ENCODE data around the gene SSRP1.

Gene SSRP1

DNA sequence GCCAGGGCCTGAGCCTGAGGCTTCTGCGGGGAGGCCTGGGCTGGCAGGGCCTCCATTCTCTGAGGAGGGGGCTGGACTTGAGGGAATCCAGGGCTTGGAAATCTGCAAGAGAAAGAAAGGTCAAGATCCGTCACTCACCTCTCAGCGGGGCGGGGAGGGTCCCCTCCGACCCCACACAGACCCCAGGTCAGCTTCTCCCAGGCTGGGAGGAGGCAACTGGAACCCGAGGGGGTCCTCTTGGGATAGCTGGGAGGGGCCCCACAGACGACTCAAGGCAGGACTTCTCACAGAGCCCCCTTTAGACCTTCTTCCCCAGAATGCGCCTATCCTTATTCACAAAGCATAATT lies 21.9 kb downstream of the SSRP1 start:
- DNase-seq: no peak

DNA sequence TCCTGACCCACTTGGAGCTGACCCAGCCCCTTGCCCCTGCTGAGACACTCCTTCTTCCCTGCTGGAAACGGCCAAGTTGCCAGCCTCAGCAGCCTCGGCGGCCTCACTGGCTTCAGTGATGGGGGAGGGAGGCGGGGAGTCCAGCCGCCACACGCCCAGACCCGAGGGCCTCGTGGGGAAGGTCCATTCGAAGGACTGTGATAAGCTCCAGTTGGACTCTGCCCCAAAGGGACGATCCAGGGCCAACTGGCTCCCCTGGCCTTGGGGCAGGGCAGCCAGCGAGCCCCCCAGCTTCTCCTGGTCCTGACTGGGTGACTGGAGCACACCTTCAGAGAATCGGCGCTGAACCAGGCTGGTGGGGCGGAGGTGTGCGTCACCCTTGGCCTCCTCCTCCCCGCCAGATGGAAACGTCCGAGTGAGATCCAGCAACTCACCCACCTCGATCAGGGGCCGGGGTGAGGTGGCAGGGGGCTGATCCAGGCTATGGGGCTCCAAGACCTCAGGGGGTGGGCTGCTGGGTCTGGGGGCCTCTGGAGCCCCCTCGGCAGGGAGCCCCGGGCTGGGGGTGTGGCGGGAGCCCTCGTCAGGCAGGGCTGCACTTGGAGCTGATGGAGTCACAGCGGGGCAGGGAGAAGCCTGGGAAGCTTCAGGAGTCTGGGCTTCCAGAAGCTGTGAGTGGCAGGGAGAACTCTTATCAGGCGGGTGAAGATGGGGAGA lies 22.5 kb downstream of the SSRP1 start:
- DNase-seq: no peak

DNA sequence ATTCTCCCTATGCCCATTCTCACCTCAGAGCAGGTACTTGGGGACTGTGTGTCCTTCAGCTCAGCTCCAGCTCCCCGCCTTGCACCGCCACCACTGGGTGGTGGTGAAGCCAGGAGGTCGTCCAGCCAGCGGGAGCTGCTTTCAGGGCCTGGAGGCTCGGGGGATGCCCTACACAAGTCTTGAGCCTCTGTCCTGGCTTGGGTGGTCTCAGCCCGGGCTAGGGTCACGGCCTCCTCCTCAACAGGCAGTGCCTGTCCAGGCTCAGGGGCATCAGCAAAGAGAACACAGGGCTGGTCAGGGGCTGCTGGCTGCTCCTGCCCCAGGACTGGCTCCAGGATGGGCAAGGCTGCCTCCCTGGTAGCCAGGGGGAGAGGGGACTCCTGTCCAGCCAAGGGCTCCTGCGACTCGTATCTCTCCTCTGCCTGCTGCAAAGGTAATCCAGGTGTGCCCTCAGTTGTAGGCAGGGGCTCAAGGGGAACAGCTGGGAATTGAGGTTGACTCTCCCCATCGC lies 23.1 kb downstream of the SSRP1 start:
- DNase-seq: no peak

DNA sequence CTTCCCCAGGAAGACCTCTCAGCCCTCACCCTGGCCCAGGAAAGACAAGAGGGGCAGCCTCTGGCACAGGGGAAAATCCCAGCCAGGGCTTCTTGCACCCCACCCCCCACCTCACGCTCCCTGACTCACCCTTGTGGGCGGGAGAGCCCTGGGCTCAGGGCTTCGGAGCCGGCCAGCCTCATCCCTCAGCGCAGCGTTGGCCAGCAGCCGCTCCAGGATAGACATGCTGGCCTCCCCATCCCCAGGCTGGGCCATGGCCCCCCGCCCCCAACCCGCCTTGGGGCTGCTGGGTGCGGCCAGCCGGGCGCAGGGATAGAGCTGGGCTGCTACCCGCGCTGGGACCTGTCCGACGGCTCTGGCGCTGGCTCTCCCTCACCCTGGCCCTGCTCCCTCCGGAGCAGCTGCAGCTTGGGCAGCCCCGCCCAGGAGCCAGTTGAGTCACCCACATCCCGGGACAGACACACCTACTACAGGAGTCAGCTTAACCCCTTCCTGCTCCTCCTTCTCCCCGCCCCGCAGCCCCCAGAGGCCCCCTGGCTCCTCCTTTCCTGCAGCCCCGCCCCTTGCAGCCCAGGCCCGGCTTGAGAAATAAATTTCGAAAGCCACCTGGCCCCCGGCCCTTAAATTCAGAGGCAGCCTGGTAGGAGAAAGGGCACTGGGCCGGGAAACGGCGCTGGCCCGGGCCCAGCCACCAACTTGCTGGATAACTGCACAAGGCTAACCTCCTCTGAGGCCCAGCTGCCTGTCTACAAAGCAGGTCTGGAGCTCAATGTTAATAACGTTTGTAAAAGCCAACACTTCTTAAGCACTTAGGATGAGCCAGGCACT lies 24.4 kb downstream of the SSRP1 start:
- peak; percentile 97 for DNase-seq

DNA sequence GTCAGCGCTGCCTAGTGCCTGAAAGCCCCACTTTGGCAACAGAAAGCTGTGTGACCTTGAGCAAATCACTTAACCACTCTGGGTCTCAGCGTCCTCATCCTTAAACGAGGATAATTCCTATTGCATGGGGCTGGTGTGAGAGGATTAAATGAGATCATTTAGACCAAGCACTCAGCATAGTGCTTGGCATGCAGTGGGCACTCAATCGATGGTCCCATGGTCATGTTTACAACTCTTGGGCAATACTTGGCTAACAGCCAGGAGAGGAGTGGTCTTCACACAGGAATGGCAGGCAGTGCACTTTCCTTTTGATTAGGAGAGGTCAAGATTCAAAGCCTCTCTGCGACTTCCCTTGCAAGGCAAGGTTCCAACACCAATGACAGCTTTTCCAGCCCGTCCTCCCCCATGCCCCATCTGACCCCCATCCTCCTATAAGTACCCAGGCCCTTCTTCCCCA lies 25.0 kb downstream of the SSRP1 start:
- DNase-seq: no peak

DNA sequence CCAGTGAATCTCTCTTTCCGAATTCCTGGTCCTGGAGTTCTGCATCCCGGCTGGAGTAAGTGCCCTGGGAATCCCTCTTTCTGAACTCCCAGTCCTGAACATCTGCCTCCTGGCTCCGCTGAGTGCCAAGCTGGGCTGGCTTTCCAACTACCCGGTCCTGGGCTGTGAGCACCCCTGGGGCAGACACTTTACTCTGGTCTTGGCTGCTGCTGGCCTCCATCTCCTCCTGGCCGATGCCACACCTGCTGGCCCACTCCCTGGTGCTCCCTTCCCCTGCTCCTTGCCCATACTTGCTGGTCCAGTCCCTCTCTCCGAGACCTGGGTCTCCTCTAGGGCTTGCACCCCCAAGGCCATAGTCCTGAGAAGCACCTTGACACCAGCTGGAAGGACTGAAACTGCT lies 25.6 kb downstream of the SSRP1 start:
- no peak for DNase-seq

DNA sequence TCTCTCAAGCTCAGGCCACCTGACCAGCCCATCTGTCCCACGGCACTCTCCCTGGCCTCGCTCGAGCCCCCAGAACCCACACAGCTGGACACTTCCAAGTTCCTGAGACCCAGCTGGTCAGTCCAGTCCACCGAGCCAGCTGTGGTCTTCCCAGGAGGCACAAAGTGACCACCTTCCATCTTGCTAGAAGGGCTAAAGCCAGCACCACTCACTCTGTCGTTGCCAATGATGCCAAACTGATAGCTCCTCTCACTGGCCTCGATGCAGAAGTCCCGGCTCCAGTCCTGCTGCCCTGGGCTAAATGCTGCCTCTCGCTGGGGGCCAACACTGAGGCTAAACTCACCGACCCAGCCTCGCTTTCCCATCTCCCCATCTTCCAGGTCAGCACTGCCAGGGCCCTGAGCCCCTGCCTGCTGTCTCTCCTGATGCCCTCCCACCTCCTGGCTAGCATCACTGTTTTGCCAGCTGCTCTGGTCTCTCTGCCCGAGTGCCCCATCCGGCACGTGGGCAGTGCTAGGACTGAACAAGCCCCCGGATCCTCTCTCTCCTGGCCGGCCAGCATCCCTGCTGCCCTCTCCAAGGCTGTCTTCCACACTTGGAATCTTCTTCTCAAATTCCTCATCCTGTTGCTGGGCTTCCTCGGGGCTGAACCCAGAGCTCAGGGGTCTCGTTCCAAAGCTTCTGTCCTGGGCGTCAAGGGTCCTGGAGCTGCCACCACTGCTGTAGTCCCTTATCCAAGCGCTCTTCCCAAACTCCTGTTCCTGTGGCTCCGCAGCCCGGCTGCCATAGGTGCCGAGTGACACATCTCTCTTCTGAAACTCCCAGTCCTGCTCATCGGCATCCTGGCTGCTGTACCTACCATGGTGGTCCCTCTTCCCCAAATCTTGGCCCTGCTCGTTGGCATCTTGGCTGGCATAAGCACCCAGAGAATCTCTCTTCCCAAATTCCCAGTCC lies 26.3 kb downstream of the SSRP1 start:
- DNase-seq: no peak

DNA sequence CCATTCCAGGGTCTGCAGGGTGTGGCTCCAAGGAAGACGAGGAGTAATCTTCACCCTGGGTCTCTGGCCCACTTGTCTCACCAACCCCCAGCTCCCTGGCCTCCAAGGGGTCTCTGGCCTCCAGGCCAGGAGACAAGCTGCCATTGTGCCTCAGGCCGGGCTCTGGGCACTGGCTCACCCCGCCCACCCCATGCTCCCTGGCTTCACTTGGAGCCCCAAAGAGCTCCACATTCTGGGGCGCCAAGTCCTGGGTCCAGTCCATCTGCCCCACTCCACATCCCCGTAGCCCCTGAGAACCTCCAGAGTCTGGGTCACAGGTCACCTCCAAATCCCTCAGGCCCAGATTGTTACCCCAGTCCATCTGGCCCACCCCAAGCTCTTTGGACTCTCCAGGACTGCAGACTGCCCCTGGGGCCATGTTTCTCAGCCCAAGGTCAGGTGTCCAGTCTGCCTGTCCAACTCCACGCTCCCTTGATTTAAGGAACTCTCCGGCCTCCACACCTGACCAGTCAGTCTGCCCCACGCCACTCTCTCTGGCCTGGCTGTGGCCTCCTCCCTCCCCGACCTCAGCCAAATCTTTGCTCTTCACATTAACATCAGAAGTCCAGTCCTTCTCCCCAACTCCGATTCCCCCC lies 27.1 kb downstream of the SSRP1 start:
- no peak for DNase-seq

DNA sequence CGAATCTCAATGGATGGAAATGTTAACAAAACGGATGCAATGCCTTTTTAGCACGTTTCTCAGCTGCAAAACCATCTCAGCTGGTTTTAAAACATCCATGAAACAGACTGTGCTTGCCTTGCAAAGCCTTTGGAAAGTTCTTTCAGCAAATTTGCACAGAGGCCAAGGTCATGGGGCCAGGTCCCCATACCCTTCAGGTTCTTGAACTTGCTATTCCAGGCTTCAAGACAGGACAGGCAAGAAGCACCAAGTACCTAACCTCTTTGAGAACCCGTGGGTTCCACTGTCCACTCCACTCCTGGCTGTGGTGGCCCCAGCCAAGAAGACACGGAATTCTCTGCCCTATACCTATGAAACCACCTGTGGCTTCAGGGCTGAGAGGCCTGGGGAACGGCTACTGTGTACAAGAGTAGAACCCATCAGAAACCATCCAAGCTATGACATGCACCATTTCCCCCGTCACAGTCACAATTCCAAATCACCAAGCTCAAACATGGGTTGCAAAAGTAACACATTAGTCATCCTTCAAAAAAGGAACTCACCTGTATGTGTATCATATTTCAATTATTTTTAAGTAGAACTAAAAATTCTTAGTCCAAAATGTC lies 27.9 kb downstream of the SSRP1 start:
- no peak for DNase-seq

DNA sequence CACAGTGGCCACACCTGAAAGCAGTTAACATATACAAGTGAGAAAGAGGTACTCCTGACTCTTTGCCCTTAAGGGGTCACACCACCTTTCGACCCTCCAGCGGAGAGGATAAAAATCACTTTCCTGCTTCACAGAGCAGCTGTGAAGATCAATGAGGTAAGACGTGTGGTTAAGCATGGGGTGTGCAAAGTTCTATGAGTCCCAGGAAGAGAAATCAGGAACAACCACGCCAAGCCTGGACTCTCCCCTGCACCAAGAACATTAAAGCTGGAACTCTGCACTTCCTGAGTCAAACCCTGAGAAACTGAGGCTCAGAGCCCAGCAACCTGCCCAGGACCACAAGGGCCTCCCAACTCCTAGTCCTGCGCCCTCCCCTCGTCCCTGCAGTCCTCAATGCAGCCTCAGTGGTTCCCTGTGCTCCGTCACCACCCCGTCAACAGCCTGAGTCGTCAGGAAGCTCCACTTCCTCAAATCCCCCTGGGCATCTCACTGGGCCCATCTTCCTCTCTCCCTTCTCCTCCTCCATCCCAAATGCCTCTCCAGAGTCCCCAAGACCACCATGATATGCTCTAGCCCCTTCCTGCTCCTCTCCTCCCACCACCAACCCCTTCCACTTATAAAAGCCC lies 28.6 kb downstream of the SSRP1 start:
- DNase-seq: no peak

DNA sequence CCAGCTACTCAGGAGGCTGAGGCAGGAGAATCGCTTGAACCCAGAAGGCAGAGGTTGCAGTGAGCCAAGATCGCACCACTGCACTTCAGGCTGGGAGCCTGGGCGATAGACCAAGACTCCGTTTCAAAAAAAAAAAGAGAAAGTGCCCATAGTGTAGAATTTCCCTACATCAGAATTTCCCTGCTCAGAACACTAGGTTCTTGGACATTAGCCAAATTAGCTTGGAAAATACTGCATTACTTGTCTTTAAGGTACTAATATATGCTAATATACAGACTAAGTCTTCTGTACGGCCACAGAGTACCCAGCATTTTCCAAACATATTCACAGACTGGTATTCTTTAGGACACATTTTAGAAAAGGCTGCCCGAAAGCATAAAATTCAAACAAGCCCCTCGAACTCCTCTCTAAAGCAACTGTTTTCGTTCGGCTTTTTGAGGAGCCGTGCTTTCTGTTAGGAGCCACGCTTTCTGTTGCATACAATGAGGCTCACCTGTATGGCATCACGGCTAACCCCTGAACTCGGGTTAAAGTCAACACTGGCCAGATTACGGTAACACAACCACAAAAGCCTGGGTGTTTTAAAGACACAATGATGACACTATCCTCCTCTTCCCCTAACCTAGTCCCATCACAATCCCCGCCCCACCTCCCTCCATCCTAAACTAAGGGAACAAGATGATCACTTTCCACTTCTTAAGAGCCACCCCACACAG lies 29.4 kb downstream of the SSRP1 start:
- DNase-seq: no peak

DNA sequence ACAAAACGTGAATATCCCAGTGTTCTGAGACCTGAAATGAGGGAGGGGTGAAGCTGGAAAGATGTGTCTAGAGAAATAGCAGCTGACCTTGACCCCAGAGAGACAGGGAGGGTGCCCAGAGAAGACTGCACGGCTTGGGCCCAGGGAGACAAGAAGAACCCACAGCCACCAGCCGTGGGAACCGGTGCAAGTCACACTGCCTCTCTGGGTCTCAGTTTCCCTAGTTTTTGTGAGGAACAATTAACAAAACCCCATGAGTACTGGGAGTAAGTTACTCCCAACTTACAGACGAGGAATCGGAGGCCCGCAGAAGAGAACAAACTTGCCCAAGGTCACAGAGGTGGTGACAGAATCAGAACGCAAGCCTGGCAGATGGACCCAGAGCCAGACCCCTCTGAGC lies 30.2 kb downstream of the SSRP1 start:
- no peak for DNase-seq

DNA sequence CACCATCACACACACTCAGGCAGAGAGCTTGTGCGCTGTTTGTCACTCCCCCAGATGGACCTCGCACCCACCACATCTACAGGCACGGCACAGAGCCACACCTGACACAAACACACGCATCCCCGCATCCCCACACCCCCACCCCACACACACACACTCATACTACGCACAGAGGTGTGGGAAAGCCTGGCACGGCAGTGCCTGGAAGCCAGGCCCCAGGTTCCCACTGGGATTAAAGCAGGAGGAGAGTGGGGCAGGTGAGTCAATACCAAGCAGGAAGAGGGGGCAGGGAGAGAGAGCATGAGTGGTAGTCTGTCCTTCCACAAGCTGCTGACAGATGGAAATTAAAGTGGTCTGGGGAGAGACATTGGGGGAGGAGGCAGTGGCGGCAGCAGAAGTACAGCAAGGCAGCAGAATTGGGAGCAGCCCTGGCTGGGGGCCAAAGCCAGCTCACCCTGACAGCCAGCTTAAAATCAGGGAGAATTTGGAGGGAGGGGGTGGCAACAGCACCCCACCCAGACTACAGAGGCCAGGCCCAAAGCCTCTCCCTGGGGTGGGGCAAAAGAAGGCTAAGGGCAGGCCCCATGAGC lies 31.6 kb downstream of the SSRP1 start:
- DNase-seq: no peak

DNA sequence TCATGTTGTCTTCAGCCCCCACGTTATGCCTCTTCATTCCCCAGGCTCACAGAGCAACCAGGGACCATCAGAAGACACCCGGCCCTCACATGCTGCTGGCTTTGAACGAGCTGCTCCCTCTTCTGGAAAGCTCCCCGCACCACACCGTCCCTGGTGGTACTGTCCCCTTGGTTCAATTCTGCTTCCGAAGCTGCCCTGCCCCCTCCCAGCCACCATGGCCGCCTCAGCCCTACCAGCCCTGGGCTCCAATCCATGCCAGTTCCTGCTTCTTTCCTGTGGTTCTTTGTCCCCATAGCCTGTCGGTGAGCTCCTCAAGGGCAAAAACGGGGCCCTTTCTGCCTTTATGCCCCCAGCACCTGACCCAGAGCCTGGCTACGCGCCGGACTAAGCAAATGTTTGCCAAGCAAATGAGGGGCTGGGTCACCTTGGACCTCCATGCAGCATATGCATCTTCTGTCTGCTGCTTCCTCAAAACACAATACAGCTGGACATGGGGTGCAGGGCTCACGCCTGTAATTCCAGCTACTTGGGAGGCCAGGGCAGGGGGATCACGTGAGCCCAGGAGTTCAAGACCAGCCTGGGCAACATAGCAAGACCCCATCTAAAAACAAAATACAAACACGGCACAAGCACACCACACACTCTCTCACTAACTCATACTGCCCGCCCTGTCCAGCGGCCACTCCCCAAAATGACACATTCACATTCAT lies 32.3 kb downstream of the SSRP1 start:
- DNase-seq: no peak

DNA sequence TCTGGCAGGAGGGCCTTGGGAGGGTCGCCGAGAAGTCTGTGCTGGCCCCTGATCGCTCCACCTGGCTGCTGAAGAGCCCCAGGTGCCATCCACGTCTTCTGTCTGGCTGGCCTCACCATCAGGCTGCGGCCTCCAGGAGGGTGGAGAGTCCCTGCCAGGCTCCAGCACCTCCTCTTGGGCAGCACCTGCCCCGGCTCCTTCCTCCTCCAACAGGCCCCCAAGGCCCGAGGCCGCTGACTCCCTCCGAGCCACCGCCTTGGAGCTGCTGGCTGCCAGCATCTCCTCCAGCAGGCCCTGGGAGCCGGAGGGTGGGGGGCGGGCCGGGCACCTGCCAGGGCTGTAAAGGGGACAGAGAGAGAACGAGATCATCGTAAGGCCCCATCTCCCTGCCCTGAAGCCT lies 33.2 kb downstream of the SSRP1 start:
- DNase-seq: no peak

DNA sequence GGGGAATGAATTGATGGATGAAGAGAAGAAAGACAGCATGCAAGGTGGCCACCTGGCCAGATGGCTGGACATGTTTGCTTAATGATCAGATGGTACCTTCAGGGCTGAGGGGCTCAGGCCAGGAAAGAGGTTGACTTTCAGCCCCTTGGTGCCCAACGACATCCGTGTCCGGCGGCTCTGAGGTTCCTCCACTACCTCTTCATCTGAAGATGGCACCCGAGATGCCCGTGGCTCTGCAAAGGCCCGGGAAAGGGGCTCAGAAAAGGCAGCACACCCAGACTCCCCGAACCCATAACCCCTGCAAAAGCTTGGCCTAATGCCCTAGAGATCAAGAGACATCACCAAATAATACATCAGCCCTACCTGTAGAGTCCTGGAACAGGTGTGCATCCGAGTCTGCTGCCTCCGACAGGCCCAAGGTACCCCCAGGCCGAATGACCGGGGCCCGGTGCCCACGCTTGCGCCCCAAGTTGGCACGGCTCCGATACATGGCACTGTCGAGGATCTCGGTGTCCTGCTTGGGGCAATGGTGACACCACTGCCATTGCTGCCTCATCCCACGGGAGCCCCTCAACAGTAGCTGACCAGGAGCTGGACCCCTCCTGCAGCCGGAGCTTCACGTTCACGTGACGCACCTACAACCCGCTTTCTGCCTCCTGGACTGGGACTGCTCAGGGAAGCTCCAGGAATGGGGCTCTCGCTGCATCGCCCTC lies 33.8 kb downstream of the SSRP1 start:
- no peak for DNase-seq

DNA sequence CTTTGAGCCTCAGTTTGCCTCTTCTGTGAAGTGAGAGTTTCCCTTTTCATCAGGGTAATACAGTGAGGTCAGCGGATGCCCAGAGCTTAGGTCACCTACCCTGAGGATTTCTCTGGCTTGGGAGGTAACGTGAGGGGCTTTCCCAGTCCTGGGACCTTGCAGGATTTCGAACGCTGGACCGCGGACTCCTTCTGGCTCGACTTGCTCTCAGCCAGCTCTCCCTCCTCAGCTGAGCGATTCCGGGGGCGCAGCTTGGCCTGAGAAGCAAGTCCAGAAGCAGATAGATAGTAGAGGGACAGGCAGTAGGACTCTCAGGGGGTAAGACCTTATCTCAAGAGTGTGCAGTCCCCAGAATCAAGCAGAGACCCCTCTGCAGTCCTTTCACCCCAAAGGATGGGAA lies 34.9 kb downstream of the SSRP1 start:
- DNase-seq: no peak

DNA sequence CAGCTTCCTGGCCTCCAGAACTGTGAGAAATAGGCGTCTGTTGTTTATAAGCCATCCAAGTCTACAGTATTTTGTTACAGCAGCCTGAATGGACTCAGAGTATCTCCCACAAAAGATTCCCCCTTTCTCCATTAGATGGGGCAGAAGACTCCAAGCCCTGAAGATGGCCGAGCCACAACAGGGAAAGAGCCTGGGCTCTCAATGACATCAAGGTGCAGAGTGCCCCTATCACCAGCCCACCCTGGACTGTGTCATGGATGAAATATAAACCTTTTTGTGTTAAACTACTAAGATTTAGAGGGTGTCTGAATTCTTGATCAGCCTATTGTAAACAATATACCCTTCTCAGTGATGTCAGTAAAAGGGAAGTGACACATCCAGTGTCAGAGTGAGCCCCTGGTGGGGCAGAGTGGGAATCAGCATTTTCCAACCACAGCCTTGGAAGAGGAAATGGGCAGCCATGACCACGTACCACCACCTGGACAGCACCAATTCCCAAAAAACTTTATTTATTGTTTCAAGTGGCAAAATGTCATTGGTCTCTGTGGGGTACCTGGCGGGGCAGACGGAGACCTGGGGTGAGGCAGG lies 36.4 kb downstream of the SSRP1 start:
- no peak for DNase-seq

DNA sequence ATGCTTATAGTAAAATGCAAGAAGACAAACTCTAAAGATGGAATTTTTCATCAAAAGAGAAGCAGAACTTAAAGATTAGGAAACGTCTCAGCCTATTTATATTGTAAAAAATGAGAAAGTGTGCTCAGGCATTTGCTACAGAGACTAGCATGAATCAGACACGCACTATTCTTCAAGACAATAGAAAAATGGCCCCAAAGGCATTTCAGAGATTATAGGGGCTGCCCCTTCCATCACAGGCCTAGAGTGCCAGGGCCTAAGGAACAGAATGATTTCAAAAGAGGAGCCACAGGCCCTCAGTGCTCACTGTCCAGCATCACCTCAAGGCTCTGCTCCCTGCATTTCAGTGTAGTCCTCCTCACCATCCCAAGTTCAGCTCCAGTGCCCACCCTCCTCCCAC lies 38.5 kb downstream of the SSRP1 start:
- no peak for DNase-seq
